Measurements from ENCODE around the gene AKR1D1.

- TF ChIP-seq CREB3 (CRISPR knock-in tag; IDR thresholded peaks at IDR 0.05) (no peak), ZNF430 (CRISPR knock-in tag; IDR thresholded peaks at IDR 0.05) (no peak), ESRRA (CRISPR knock-in tag; IDR thresholded peaks at IDR 0.05; ENCODE audit: low read depth) (no peak), POLR2A (IDR thresholded peaks at IDR 0.05; ENCODE audit: insufficient read depth in 1 of 2, low read depth in 2 of 2, low read length in 2 of 2) (no peak), HMGXB4 (CRISPR knock-in tag; IDR thresholded peaks at IDR 0.05; ENCODE audit: borderline replicate concordance in 1 of 2, low read depth in 1 of 2) (no peak), CTCF (CRISPR knock-in tag; IDR thresholded peaks at IDR 0.05) (peak; percentile 76), HNRNPL (IDR thresholded peaks at IDR 0.05; ENCODE audit: low read depth, low read length) (no peak), MEF2D (CRISPR knock-in tag; IDR thresholded peaks at IDR 0.05) (no peak), ZFP62 (CRISPR knock-in tag; IDR thresholded peaks at IDR 0.05) (no peak)
These were observed 20.9 kb downstream of the AKR1D1 start for GRCh38 chr7:138097064-138097741.

All from HepG2 (cell line).